ENCODE measurements around the gene COL4A4. TPM values are rescaled to one million over a fixed set of nuclear protein-coding genes. Genes with fewer than 3 reads are reported as not detected.

The COL4A4 gene
- total and polyA plus RNA-seq, 2 donors (not counting 1 experiment from before 2014, with no cell fraction given), result 6.2 to 30.2 TPM

DNA sequence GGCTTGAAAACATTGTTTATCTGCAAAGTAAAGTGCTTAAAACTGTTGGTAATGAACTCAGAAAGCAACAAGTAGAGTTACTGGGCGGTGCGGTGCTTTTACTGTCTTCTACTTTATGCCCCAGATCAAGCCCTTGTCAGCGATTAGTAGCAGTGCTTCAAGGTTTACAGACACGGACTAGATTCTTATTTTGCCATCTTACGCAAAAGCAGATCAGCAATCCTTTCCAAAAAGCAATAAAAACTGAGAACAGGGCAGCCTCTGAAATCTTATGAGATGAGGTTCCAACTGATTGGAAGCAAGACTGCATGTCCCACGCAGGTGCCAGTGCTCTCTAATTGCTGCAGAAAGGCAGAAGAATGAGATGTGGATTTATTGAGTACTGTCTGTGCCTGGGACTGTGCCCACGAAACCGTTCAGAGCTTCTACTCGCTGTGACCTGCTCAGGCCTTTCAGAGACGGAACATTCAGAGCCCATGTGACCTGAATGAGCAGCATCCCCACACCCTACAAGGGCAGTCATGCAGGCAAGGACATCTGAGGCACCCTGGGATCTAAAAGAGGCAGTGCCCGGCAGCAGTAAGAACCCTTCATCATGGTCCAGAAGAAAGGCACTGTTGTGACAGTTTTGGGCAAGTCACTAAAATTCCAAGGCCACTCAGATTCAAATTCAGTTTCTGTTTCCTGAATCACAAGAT is 16.1 kb upstream of the COL4A4 start:
- WGBS (ENCODE audit: insufficient coverage), result 92% methylated on average over 8 of the region's 11 CpGs
- CTCF ChIA-PET, result interaction anchor here (0.8 kb wide), 1 partner anchor 57 kb away, joined by 3 read pairs; no protein-coding TSS in a partner anchor
- no peak overlapping the region for H2AFZ ChIP-seq (ENCODE audit: insufficient read depth, low read depth, low read length, poor library complexity, severe bottlenecking)

More for the DNA sequence above, 16.1 kb upstream of the COL4A4 start:
- no peak for DNase-seq
- TF ChIP-seq EZH2 (IDR thresholded peaks at IDR 0.05; ENCODE audit: borderline replicate concordance, insufficient read depth, low read depth, low read length, poor library complexity, severe bottlenecking), result no peak
- TF ChIP-seq, protein P1, sequence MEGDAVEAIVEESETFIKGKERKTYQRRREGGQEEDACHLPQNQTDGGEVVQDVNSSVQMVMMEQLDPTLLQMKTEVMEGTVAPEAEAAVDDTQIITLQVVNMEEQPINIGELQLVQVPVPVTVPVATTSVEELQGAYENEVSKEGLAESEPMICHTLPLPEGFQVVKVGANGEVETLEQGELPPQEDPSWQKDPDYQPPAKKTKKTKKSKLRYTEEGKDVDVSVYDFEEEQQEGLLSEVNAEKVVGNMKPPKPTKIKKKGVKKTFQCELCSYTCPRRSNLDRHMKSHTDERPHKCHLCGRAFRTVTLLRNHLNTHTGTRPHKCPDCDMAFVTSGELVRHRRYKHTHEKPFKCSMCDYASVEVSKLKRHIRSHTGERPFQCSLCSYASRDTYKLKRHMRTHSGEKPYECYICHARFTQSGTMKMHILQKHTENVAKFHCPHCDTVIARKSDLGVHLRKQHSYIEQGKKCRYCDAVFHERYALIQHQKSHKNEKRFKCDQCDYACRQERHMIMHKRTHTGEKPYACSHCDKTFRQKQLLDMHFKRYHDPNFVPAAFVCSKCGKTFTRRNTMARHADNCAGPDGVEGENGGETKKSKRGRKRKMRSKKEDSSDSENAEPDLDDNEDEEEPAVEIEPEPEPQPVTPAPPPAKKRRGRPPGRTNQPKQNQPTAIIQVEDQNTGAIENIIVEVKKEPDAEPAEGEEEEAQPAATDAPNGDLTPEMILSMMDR (IDR thresholded peaks at IDR 0.05), result no peak
- no peaks in the 10 kb centered on the region for H3K79me2 ChIP-seq (ENCODE audit: control insufficient read depth, insufficient read depth, low read length)
- no peak for ATAC-seq (ENCODE audit: low read depth)
- no peak overlapping the region for H3K4me3 Mint-ChIP-seq
- no peak overlapping the region for H3K27ac Mint-ChIP-seq
- no peaks in the 10 kb centered on the region for H3K4me1 ChIP-seq (ENCODE audit: control insufficient read depth in 2 of 2, insufficient read depth in 2 of 2, low read length in 2 of 2)
- no peaks in the 10 kb centered on the region for H3K27me3 Mint-ChIP-seq
- no peak overlapping the region for H3K4me2 ChIP-seq (replicated peaks; ENCODE audit: low read depth, low read length, poor library complexity, severe bottlenecking)
- no peaks in the 10 kb centered on the region for H3K9me3 Mint-ChIP-seq (ENCODE audit: insufficient read depth)
- H4K20me1 ChIP-seq (ENCODE audit: control insufficient read depth, insufficient read depth, low read length, poor library complexity, severe bottlenecking), result no peaks in the 10 kb centered on the region
- peaks cover 0 to 3% (median 0%) of the 10 kb centered on the region in 3 donors for H3K9me3 ChIP-seq (ENCODE audit: control extremely low read depth in 1 of 3, control insufficient read depth in 2 of 3, insufficient read depth in 1 of 3, low read length in 2 of 3)
- no peaks in the 10 kb centered on the region for H3K36me3 ChIP-seq (replicated peaks in 1 of 2; ENCODE audit: control extremely low read depth in 1 of 2, control insufficient read depth in 1 of 2, extremely low read depth in 1 of 2, insufficient read depth in 2 of 2, low read length in 1 of 2)
- H3K4me1 Mint-ChIP-seq, result no peaks in the 10 kb centered on the region
- POLR2A ChIA-PET, result no interaction called here
- no peak overlapping the region for H3K4me3 ChIP-seq (ENCODE audit: control extremely low read depth in 1 of 5, extremely low read depth in 1 of 5, insufficient read depth in 1 of 5, low read depth in 2 of 5, low read length in 4 of 5)
- no peak overlapping the region for H3K27ac ChIP-seq (ENCODE audit: low read length in 2 of 2)
- intact Hi-C loops (cut with micrococcal nuclease), result no loop called here
- H3K9ac ChIP-seq (ENCODE audit: low read length), result no peak overlapping the region
- no peaks in the 10 kb centered on the region for H3K27me3 ChIP-seq (replicated peaks in 1 of 4; ENCODE audit: control extremely low read depth in 1 of 4, control insufficient read depth in 3 of 4, insufficient read depth in 4 of 4, low read length in 3 of 4)

All from B cell (primary cell).